ENCODE measurements around the gene DDRGK1.
A peak's percentile ranks its signal among the peaks of the same experiment; 100 is the strongest.
"Not testable (repeated sequence)": the region's sequence is repeated elsewhere in the genome, so short reads cannot be mapped to it uniquely, and the experiment has no call there.

The DDRGK1 gene

GRCh38 chr20:3163099-3164042 is 41.1 kb downstream of the DDRGK1 start:
- DNase-seq: no peak

GRCh38 chr20:3162080-3162611 is 42.3 kb downstream of the DDRGK1 start:
- DNase-seq: no peak

GRCh38 chr20:3161316-3162079 is 43.0 kb downstream of the DDRGK1 start:
- no peak for DNase-seq

GRCh38 chr20:3160418-3160817 is 44.1 kb downstream of the DDRGK1 start:
- no peak for DNase-seq

- peak; percentile 33 for DNase-seq
Observed at GRCh38 chr20:3158968-3159431, 45.5 kb downstream of the DDRGK1 start.

DNA sequence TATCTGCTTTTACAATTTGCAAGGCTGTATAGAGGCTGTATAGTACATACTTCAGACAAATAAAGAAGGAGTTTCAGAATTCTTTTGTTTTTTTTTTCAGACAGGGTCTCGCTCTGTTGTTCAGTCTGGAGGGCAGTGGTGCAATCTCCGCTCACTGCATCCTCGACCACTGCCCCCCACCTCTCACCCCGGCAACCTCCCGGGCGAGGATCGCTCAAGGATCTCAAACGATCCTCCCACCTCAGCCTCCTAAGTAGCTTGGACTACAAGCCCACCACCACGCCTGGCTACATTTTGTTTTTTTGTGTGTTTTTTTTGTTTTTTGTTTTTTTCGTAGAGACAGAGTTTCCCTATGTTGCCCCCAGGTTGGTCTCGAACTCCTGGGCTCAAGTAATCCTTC is 46.7 kb downstream of the DDRGK1 start:
- DNase-seq: no peak

DNA sequence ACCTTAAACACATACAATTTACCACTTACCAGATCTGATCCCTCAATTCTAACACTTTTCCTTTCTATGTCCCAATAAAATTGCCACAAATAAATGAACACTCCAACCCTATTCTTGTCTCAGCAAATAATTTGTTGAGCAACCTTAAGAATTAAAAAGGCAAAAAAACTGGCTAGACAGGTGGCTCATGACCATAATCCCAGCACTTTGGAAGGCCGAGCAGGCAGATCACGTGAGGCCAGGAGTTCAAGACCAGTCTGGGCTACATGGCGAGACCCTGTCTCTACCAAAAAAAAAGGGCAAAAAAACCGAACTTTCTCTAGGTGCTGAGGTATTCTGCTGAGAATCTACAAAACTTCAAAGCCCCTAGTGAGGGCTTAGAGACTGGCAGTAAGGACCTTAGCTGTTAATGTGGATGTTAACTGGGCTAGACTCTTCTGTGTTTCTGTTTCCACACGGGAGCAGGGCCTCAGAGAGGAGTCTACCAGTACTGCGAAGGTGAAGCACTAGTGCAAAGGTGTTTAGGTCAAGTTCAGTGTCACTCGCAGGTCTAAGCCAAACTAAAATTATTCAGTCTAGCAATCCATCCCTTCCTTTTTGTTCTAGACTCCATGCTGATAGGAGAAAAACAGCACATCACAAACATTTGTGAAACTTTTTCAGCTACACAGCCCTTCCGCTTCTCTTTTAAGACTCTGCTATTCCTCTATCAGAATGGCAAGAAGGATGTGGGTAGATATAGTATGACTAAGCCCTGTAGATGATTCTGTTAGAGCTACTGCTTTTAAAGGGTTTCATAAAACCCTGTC is 47.5 kb downstream of the DDRGK1 start:
- DNase-seq: peak; percentile 83

DNA sequence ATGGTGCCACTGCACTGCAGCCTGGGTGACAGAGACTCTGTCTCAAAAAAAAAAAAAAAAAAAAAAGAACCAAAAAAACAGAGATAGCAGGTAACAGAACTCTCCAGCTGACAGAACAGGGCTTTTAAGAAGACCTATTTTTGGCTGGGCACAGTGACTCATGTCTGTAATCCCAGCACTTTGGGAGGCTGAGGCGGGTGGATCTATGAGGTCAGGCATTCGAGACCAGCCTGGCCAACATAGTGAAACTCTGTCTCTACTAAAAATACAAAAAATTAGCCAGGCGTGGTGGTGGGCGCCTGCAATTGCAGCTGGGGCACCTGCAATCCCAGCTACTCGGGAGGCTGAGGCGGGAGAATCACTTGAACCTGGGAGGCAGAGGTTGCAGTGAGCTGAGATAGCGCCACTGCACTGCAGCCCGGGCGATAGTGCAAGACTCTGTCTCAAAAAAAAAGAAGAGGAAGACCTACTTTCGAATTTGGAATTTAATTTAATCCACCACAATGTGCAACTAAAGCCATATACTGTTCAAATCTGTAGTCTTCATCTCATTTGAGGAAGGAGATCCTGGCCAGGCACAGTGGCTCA is 52.3 kb downstream of the DDRGK1 start:
- DNase-seq: not testable (repeated sequence)

DNA sequence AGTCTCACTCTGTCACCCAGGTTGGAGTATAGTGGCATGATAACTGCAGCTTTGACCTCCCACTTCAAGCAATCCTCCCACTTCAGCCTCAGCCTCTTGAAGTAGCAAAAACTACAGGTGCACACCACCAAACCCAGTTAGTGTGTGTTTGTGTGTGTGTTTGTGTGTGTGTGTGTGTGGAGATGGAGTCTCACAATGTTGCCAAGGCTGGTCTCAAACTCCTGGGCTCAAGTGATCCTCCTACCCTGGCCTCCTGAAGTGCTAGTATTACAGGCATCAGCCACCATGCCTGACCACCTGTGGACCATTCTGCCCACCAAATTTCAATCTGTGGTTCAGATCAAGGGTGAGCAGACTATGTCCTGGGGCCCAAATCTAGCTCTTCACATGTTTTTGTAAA is 53.6 kb downstream of the DDRGK1 start:
- DNase-seq: no peak

- no peak for DNase-seq
Observed at GRCh38 chr20:3146732-3147341, 57.6 kb downstream of the DDRGK1 start.

DNA sequence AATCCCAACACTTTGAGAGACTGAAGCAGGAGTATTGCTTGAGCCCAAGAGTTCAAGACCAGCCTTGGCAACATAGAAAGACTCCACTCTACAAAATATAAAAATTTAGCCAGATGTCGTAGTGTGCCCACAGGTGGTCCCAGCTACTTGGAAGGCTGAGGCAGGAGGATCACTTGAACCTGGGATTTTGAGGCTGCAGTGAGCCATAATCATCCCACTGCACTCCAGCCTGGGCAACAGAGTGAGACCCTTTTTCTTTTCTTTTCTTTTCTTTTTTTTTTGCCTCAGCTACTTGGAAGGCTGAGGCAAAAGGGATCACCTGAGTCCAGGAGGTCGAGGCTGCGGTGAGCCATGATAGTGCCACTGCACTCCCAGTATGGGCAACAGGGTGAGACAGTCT is 62.7 kb downstream of the DDRGK1 start:
- no peak for DNase-seq
